Chondrocyte (in vitro differentiated cells): ENCODE results near the gene BAZ1B. TPM values are rescaled to one million over a fixed set of nuclear protein-coding genes. Genes with fewer than 3 reads are reported as not detected.

ENCODE experiments used
- DNase-seq: peaks from one replicate; pipeline ENCODE4 v3.0.0; 2021; ENCODE audit warnings: mixed read lengths, low spot score
- H3K27ac Mint-ChIP-seq: one replicate; pipeline ENCODE4 v1.8.0; 2021; ENCODE audit warnings: mild to moderate bottlenecking, moderate library complexity, mixed read lengths; ENCODE audit not compliant: unreplicated experiment
- H3K27me3 Mint-ChIP-seq: 2 replicates; pipeline ENCODE4 v1.8.0; 2021; ENCODE audit warnings: low read depth, mixed read lengths
- H3K36me3 Mint-ChIP-seq: 2 replicates; pipeline ENCODE4 v1.8.0; 2021; ENCODE audit warnings: low read depth, mixed read lengths
- H3K4me1 Mint-ChIP-seq: 2 replicates; pipeline ENCODE4 v1.8.0; 2021; ENCODE audit warnings: low read depth, mild to moderate bottlenecking, mixed read lengths
- H3K4me3 Mint-ChIP-seq: one replicate; pipeline ENCODE4 v1.8.0; 2021; ENCODE audit warnings: mild to moderate bottlenecking, moderate library complexity, mixed read lengths; ENCODE audit not compliant: unreplicated experiment
- H3K9me3 Mint-ChIP-seq: 2 replicates; pipeline ENCODE4 v1.8.0; 2021; ENCODE audit warnings: low read depth, mixed read lengths
- CTCF ChIP-seq: fragments of 200-600 bp; sonication (generic); IDR thresholded peaks from 2 replicates; pipeline ENCODE4 v1.5.0; 2021; ENCODE audit warnings: antibody characterized with exemption, mild to moderate bottlenecking, moderate library complexity
- total RNA-seq: library from RNA; stranded (reverse); gene quantifications from 3 replicates; pipeline ENCODE4 v1.2.1, GENCODE V29; 2021

BAZ1B gene
- total RNA-seq, 1 donor from 2014 or later, result 65.5 TPM

DNA sequence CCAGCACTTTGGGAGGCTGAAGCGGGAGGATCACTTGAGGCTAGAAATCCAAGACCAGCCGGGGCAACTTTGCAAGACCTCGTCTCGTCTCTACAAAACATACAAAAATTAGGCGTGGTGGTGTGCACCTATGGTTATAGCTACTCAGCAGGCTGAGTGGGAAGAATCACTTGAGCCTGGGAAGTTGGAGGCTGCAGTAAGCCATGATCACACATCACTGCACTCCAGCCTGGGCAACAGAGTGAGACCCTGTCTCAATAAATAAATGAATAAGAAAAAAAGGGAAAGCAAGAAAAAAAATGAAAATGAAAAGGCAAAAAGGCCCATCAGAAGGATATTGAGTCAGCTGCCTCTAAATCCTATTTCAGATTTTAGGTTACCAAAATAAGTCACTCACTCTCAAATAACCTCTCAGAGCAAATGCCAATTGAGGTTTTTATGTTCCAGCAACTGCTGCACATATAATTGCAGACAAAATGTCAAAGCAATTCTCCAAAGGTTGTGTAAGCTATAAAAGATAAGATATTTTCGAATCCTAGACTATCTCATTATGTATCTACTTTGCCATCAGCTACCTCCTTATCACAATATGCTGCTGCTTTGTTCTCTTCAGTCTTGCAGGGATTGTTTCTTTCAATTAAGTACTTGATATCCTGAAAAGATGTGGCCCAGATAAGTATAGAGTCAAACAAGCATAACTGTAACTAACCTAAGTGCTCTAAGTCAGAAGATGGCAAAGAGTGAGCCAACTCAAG is 4.7 kb downstream of the BAZ1B start:
- no peak for TF ChIP-seq CTCF
- Mint-ChIP-seq H3K36me3 (peaks cover 15% of the 10 kb centered on the region), H3K9me3 (no peaks in the 10 kb centered on the region), H3K27ac (no peak overlapping the region), H3K4me3 (no peak overlapping the region), H3K4me1 (peaks cover 63% of the 10 kb centered on the region), H3K27me3 (no peaks in the 10 kb centered on the region)
- DNase-seq, result peak; percentile 4

DNA sequence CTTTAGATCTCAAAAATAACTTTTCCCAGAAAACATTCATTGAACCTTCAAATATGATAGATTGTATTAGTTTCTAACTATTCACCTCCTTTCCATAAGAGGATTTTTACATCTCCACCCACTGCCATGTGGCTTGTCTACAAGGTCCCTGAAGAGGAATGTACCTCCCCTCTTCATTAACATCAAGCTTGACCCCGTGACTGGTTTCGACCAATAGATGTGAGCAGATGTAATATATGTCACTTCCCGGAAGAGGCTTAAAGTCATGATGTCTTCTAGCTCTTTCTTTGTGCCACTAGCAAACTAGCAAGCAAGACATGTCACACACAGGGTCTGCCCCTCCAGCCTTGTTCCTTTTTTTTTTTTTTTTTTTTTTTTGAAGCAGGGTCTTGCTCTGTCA is 6.9 kb downstream of the BAZ1B start:
- DNase-seq, result no peak
- H3K36me3 Mint-ChIP-seq, result peaks cover 18% of the 10 kb centered on the region
- H3K9me3 Mint-ChIP-seq, result no peaks in the 10 kb centered on the region
- H3K4me3 Mint-ChIP-seq, result no peak overlapping the region
- H3K27me3 Mint-ChIP-seq, result no peaks in the 10 kb centered on the region
- peaks cover 67% of the 10 kb centered on the region for H3K4me1 Mint-ChIP-seq
- H3K27ac Mint-ChIP-seq, result peak overlapping the region; percentile 41
- no peak for TF ChIP-seq CTCF

DNA sequence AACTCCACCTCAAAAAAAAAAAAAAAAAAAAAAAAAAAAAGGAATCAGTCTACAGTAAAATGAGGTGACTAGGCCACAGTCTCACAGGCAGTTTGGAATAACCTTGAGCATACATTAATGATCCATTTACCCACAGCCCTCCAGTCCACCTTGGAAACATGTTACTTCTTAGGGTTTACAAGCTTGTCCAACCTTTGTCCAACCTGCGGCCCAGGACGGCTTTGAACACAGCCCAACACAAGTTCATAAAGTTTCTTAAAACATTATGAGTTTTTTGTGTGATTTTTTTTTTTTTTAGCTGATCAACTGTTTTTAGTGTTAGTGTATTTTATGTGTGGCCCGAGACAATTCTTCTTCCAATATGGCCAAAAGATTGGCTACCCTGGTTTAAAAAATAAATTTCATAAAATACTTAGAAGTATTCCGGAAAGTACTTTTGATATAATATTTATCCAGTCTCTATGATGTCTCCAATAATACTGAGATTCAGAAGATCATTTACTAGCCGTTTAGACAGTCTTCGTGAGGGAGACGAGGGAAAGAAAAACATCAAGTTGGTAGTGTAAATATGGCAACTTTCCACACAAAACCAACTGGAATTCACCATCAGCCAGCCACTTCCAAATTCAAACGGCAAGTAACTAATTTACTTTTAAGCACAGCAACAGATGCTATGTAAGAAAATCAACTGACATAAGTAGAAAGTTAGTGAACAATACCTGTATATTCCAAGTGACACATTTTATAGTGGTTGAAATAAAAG is 9.9 kb downstream of the BAZ1B start:
- Mint-ChIP-seq H3K9me3 (no peaks in the 10 kb centered on the region), H3K4me3 (peak overlapping the region; percentile 29), H3K27ac (peak overlapping the region; percentile 83), H3K27me3 (no peaks in the 10 kb centered on the region), H3K4me1 (peaks cover 40% of the 10 kb centered on the region), H3K36me3 (peaks cover 23% of the 10 kb centered on the region)
- no peak for TF ChIP-seq CTCF
- DNase-seq, result no peak

- H3K4me3 Mint-ChIP-seq, result no peak overlapping the region
- no peaks in the 10 kb centered on the region for H3K27me3 Mint-ChIP-seq
- no peak for TF ChIP-seq CTCF
- DNase-seq, result no peak
- no peaks in the 10 kb centered on the region for H3K9me3 Mint-ChIP-seq
- peaks cover 39% of the 10 kb centered on the region for H3K4me1 Mint-ChIP-seq
- no peak overlapping the region for H3K27ac Mint-ChIP-seq
- peaks cover 28% of the 10 kb centered on the region for H3K36me3 Mint-ChIP-seq
These were observed 12.6 kb downstream of the BAZ1B start for GRCh38 chr7:73509463-73509862.

- Mint-ChIP-seq H3K36me3 (peaks cover 30% of the 10 kb centered on the region), H3K27ac (no peak overlapping the region), H3K4me1 (peaks cover 25% of the 10 kb centered on the region), H3K4me3 (no peak overlapping the region), H3K9me3 (no peaks in the 10 kb centered on the region), H3K27me3 (no peaks in the 10 kb centered on the region)
- TF ChIP-seq CTCF, result no peak
- no peak for DNase-seq
These were observed 14.5 kb downstream of the BAZ1B start for GRCh38 chr7:73507556-73507955.
